ENCODE data around the gene STOML1. TPM values are rescaled to one million over a fixed set of nuclear protein-coding genes. Genes with fewer than 3 reads are reported as not detected.

The STOML1 gene
- total and polyA plus RNA-seq, 2 experiments from 2014 or later = 2.3 to 2.4 TPM

DNA sequence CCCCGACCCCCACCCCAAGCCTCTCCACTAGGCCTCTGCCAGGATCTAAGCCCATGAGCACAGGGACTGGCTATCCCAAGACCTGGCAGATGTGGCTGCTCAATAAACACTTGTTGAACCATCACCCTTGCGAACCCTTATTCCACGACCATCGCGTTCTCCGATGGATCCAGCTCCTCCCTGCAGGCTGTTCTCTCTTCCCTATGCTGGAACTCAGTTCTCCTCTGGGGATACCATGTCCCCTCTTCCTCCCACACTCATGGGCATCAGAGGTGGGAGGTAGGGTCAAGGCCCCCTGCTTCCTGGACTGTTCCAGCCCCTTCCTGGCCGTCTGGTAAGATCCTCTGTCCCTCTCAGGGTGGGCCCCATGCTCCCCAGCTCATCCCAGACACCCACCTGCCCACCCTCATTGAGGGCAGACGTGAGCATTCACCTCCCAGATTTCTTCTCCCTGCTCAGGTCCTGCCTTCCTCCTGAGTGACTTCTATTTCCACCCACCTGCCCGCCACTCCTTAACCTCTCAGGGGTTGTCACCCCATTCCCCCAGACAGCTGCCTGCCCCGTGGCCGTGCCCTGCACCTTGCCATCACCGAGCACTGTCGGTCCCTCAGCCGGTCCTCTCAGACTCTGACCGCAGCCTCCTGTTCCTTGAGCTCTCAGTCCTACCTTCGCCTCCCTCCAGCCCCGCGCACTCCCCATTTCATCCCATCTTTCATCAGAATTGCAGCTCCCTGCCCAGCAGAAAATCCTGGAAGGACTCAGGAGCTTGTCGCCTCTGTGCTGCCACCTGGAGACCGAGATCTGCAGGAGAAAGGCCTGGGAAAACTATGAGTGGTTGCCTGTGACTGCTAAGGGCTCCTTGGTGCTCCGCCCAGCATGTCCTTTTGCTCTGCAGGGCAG, 44.4 kb upstream of the STOML1 start:
- DNase-seq (ENCODE audit: low spot score) = peak; percentile 93
- Histone ChIP-seq H3K4me2 (no peak overlapping the region), H3K4me1 (ENCODE audit: insufficient read depth) (peaks cover 14% of the 10 kb centered on the region), H3K9me2 (ENCODE audit: insufficient read depth) (no peaks in the 10 kb centered on the region), H3K27ac (ENCODE audit: low read depth) (0 out of 2 replicates have a peak overlapping the region, but pooled peaks have one; percentile 12), H3K27me3 (ENCODE audit: insufficient read depth) (no peaks in the 10 kb centered on the region), H3F3A (replicated peaks; ENCODE audit: low read depth) (no peaks in the 10 kb centered on the region), H3K4me3 (no peak overlapping the region), H3K79me2 (replicated peaks; ENCODE audit: insufficient read depth) (no peaks in the 10 kb centered on the region), H4K20me1 (replicated peaks; ENCODE audit: insufficient read depth) (no peaks in the 10 kb centered on the region; the same call in 1 of the 2 replicates), H2AFZ (no peak overlapping the region), H3K36me3 (ENCODE audit: insufficient read depth) (no peaks in the 10 kb centered on the region)
- peaks cover 29% of the 10 kb centered on the region for H3K27me3 Mint-ChIP-seq (ENCODE audit: insufficient read depth, low read depth, poor library complexity)
- ATAC-seq = peak; percentile 92
- H3K36me3 Mint-ChIP-seq (ENCODE audit: low read depth) = peaks cover 6% of the 10 kb centered on the region; the same call in 2 of the 3 replicates
- H3K4me3 Mint-ChIP-seq = no peak overlapping the region
- H3K27ac Mint-ChIP-seq = peak overlapping the region; percentile 8; the same call in 1 of the 2 replicates
- H3K4me1 Mint-ChIP-seq = peaks cover 37% of the 10 kb centered on the region
- no peaks in the 10 kb centered on the region; the same call in 2 of the 3 replicates for H3K9me3 Mint-ChIP-seq
- TF ChIP-seq, protein P1, sequence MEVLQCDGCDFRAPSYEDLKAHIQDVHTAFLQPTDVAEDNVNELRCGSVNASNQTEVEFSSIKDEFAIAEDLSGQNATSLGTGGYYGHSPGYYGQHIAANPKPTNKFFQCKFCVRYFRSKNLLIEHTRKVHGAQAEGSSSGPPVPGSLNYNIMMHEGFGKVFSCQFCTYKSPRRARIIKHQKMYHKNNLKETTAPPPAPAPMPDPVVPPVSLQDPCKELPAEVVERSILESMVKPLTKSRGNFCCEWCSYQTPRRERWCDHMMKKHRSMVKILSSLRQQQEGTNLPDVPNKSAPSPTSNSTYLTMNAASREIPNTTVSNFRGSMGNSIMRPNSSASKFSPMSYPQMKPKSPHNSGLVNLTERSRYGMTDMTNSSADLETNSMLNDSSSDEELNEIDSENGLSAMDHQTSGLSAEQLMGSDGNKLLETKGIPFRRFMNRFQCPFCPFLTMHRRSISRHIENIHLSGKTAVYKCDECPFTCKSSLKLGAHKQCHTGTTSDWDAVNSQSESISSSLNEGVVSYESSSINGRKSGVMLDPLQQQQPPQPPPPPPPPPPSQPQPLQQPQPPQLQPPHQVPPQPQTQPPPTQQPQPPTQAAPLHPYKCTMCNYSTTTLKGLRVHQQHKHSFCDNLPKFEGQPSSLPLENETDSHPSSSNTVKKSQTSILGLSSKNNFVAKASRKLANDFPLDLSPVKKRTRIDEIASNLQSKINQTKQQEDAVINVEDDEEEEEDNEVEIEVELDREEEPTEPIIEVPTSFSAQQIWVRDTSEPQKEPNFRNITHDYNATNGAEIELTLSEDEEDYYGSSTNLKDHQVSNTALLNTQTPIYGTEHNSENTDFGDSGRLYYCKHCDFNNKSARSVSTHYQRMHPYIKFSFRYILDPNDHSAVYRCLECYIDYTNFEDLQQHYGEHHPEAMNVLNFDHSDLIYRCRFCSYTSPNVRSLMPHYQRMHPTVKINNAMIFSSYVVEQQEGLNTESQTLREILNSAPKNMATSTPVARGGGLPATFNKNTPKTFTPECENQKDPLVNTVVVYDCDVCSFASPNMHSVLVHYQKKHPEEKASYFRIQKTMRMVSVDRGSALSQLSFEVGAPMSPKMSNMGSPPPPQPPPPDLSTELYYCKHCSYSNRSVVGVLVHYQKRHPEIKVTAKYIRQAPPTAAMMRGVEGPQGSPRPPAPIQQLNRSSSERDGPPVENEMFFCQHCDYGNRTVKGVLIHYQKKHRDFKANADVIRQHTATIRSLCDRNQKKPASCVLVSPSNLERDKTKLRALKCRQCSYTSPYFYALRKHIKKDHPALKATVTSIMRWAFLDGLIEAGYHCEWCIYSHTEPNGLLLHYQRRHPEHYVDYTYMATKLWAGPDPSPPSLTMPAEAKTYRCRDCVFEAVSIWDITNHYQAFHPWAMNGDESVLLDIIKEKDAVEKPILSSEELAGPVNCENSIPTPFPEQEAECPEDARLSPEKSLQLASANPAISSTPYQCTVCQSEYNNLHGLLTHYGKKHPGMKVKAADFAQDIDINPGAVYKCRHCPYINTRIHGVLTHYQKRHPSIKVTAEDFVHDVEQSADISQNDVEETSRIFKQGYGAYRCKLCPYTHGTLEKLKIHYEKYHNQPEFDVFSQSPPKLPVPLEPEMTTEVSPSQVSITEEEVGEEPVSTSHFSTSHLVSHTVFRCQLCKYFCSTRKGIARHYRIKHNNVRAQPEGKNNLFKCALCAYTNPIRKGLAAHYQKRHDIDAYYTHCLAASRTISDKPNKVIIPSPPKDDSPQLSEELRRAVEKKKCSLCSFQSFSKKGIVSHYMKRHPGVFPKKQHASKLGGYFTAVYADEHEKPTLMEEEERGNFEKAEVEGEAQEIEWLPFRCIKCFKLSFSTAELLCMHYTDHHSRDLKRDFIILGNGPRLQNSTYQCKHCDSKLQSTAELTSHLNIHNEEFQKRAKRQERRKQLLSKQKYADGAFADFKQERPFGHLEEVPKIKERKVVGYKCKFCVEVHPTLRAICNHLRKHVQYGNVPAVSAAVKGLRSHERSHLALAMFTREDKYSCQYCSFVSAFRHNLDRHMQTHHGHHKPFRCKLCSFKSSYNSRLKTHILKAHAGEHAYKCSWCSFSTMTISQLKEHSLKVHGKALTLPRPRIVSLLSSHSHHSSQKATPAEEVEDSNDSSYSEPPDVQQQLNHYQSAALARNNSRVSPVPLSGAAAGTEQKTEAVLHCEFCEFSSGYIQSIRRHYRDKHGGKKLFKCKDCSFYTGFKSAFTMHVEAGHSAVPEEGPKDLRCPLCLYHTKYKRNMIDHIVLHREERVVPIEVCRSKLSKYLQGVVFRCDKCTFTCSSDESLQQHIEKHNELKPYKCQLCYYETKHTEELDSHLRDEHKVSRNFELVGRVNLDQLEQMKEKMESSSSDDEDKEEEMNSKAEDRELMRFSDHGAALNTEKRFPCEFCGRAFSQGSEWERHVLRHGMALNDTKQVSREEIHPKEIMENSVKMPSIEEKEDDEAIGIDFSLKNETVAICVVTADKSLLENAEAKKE (CRISPR knock-in tag; IDR thresholded peaks at IDR 0.05) = no peak
- TF ChIP-seq STAT1 (IDR thresholded peaks at IDR 0.05; ENCODE audit: unreplicated experiment) = no peak
- TF ChIP-seq, protein P2, sequence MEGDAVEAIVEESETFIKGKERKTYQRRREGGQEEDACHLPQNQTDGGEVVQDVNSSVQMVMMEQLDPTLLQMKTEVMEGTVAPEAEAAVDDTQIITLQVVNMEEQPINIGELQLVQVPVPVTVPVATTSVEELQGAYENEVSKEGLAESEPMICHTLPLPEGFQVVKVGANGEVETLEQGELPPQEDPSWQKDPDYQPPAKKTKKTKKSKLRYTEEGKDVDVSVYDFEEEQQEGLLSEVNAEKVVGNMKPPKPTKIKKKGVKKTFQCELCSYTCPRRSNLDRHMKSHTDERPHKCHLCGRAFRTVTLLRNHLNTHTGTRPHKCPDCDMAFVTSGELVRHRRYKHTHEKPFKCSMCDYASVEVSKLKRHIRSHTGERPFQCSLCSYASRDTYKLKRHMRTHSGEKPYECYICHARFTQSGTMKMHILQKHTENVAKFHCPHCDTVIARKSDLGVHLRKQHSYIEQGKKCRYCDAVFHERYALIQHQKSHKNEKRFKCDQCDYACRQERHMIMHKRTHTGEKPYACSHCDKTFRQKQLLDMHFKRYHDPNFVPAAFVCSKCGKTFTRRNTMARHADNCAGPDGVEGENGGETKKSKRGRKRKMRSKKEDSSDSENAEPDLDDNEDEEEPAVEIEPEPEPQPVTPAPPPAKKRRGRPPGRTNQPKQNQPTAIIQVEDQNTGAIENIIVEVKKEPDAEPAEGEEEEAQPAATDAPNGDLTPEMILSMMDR (conservative IDR thresholded peaks at IDR 0.05; ENCODE audit: low read depth in 2 of 2) = peak; percentile 73 to 84
